HUES48 (cell line): Measurements from ENCODE around the gene PRRT4.

ENCODE experiments used
- H3K27ac ChIP-seq: one replicate; pipeline ENCODE4 v1.7.0; 2013; ENCODE audit warnings: low read depth, low read length, inconsistent platforms
- H3K27me3 ChIP-seq: 2 replicates; pipeline ENCODE4 v1.6.1; 2013; ENCODE audit warnings: mild to moderate bottlenecking, low read length; ENCODE audit not compliant: control insufficient read depth, insufficient read depth
- H3K36me3 ChIP-seq: 2 replicates; pipeline ENCODE4 v1.6.1; 2013; ENCODE audit warnings: low read length; ENCODE audit not compliant: control insufficient read depth, insufficient read depth
- H3K4me1 ChIP-seq: 2 replicates; pipeline ENCODE4 v1.6.1; 2013; ENCODE audit warnings: mild to moderate bottlenecking, low read length; ENCODE audit not compliant: control insufficient read depth, insufficient read depth
- H3K4me3 ChIP-seq: 2 replicates; pipeline ENCODE4 v1.5.1; 2013; ENCODE audit warnings: mild to moderate bottlenecking, low read depth, low read length
- H3K9ac ChIP-seq: 2 replicates; pipeline ENCODE4 v1.6.1; 2013; ENCODE audit warnings: mild to moderate bottlenecking, low read depth, low read length, moderate library complexity
- H3K9me3 ChIP-seq: 2 replicates; pipeline ENCODE4 v1.6.1; 2013; ENCODE audit warnings: low read length; ENCODE audit not compliant: control insufficient read depth, insufficient read depth

Gene PRRT4

DNA sequence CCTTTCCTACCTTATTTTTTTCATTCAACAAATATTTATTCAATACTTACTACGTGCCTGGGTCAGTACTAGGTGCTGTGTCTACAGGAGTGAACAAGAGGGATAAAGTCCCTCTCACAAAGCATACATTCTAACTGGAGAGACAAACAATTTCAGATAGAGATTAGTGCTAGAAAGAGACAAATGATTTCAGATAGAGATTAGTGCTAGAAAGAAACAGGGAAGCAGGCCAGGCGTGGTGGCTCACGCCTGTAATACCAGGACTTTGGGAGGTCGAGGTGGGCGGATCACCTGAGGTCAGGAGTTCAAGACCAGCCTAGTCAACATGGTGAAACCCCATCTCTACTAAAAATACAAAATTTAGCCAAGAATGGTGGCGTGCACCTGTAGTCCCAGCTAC is 52.4 kb downstream of the PRRT4 start:
- Histone ChIP-seq H3K4me3 (no peak overlapping the region), H3K4me1 (no peaks in the 10 kb centered on the region), H3K9ac (no peak overlapping the region), H3K36me3 (peaks cover 91% of the 10 kb centered on the region), H3K27me3 (no peaks in the 10 kb centered on the region), H3K9me3 (no peaks in the 10 kb centered on the region), H3K27ac (no peak overlapping the region)

DNA sequence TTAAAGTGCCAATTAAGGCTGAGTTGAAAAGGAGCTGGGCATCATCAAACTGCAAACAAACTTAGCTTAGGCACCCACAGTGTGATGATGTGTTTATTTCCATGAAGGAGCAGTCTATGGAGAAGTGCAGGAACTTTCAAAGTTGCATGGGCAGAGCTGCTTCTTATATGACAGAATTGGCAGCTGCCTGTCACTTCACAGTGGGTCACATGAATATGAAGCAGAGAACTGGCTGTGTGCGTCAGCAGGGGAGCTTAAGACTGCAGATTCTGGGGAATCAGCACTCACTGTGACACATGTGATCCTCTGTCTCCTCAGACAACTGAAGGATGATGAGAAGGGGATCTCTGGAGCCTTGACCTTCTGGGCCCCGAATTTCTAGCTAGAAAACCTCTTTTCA is 54.4 kb downstream of the PRRT4 start:
- H3K27me3 ChIP-seq, result no peaks in the 10 kb centered on the region
- H3K36me3 ChIP-seq, result peaks cover 83% of the 10 kb centered on the region
- no peaks in the 10 kb centered on the region for H3K9me3 ChIP-seq
- no peak overlapping the region for H3K4me3 ChIP-seq
- H3K9ac ChIP-seq, result no peak overlapping the region
- H3K4me1 ChIP-seq, result no peaks in the 10 kb centered on the region; the same call in 1 of the 2 replicates
- H3K27ac ChIP-seq, result no peak overlapping the region

DNA sequence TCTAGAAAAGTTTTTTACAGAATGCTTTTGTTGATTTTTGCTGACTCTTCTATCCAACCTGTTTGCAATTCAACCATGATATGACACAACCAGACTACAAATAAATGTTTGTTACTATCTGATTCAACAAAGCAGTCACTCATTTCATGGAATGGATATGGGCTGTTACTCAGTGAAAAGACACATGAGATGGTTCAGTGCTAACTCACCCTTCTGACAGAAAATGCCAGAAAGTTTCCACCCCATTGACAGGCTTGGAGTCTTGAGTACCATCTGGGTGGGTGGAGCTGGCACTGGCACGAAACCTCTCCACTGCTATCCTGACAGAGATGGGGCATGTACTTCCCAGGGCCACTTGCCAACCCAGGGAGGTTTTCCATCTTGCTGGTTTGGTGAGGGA is 57.3 kb downstream of the PRRT4 start:
- H3K9me3 ChIP-seq, result no peaks in the 10 kb centered on the region
- H3K4me3 ChIP-seq, result no peak overlapping the region
- H3K27ac ChIP-seq, result no peak overlapping the region
- H3K4me1 ChIP-seq, result peaks cover 19% of the 10 kb centered on the region
- H3K9ac ChIP-seq, result no peak overlapping the region
- H3K27me3 ChIP-seq, result no peaks in the 10 kb centered on the region
- peaks cover 55% of the 10 kb centered on the region for H3K36me3 ChIP-seq

DNA sequence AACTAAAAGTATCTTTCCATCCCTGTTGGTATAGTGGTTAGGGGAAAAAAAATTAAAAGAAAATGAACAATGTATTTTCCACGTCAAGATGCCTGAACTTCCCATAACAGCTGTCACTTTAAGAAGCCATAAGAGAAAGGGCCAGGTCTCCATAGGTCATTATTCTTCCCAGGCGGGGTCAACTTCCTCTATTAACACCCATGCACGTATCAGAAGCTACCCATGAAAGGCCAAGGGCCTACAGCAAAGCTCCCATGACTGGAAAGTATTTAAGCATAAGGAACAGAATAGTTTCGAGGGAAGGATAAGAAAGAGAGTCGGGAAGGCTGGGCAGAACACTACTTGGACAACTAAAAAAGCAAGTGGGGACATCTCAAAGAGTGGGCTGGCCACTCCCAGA is 57.8 kb downstream of the PRRT4 start:
- Histone ChIP-seq H3K9me3 (no peaks in the 10 kb centered on the region), H3K4me3 (no peak overlapping the region), H3K36me3 (peaks cover 51% of the 10 kb centered on the region), H3K27me3 (no peaks in the 10 kb centered on the region), H3K27ac (no peak overlapping the region), H3K4me1 (peaks cover 24% of the 10 kb centered on the region), H3K9ac (no peak overlapping the region)

DNA sequence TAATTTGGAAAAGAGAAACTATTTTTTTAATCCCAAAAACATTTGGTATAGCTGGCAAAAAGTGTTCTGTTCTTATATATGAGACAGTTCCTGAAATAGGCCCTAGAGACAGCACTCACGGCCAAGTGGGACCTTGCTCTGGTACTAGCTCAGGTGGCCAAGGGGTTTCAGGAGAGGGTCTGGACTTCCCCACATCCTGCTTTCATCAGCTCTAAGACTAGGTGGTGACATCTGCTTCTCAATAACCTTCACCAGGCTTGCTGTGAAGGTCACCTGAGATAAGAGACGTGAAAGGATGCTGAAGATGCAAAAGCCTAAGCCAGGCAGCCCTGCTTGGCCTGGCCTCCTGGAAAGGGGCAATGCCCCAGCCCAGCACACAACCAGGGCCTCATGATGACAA is 58.4 kb downstream of the PRRT4 start:
- Histone ChIP-seq H3K27me3 (no peaks in the 10 kb centered on the region), H3K36me3 (peaks cover 46% of the 10 kb centered on the region), H3K4me3 (no peak overlapping the region)

DNA sequence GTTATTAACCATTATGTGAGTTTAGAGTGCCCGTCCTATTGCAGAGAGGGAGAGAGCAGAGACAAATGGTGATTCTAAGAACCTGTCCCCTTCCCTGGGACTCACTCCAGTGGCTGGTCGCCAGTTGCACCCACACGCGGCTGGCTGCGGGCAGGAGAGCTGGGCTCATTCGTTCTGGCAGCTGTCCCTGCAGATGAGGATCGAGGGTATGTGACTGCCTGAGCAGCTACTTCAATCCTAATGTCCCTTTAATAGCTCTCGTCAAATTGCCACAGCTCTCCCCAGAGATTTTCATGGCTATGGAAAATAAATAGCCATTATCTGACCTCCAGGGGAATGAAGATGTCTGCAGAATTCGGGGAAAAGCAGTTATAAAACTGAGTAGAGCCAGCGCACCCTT is 59.4 kb downstream of the PRRT4 start:
- Histone ChIP-seq H3K9ac (no peak overlapping the region), H3K4me3 (no peak overlapping the region), H3K4me1 (peaks cover 27% of the 10 kb centered on the region), H3K27me3 (no peaks in the 10 kb centered on the region), H3K27ac (no peak overlapping the region), H3K9me3 (no peaks in the 10 kb centered on the region), H3K36me3 (peaks cover 36% of the 10 kb centered on the region)

More for the DNA sequence above, 58.4 kb downstream of the PRRT4 start:
- H3K9ac ChIP-seq, result no peak overlapping the region
- no peaks in the 10 kb centered on the region for H3K9me3 ChIP-seq
- peaks cover 27% of the 10 kb centered on the region for H3K4me1 ChIP-seq
- no peak overlapping the region for H3K27ac ChIP-seq
